HG02588 (cell line): ENCODE data around the gene LDLRAP1.
"Not testable (repeated sequence)": the region's sequence is repeated elsewhere in the genome, so short reads cannot be mapped to it uniquely, and the experiment has no call there.

Experiments
- ATAC-seq: cut with Tn5 transposase; IDR thresholded peaks from one replicate; pipeline ENCODE4 v1.9.1; 2021; ENCODE audit warnings: mild to moderate bottlenecking, moderate library complexity; ENCODE audit not compliant: unreplicated experiment

Gene LDLRAP1

GRCh38 chr1:25572708-25573590 is 29.5 kb downstream of the LDLRAP1 start:
- no peak for ATAC-seq

GRCh38 chr1:25573591-25573930 is 30.2 kb downstream of the LDLRAP1 start:
- ATAC-seq, result no peak

GRCh38 chr1:25573961-25574360 is 30.6 kb downstream of the LDLRAP1 start:
- ATAC-seq, result no peak

- no peak for ATAC-seq
These were observed 31.8 kb downstream of the LDLRAP1 start for GRCh38 chr1:25575191-25575590.

GRCh38 chr1:25576459-25577133 is 33.2 kb downstream of the LDLRAP1 start:
- no peak for ATAC-seq

GRCh38 chr1:25577134-25577920 is 33.9 kb downstream of the LDLRAP1 start:
- no peak for ATAC-seq

- ATAC-seq, result no peak
These were observed 36.2 kb downstream of the LDLRAP1 start for GRCh38 chr1:25579292-25580252.

GRCh38 chr1:25580927-25581326 is 37.5 kb downstream of the LDLRAP1 start:
- no peak for ATAC-seq

- no peak for ATAC-seq
These were observed 38.4 kb downstream of the LDLRAP1 start for GRCh38 chr1:25581764-25582163.

GRCh38 chr1:25583519-25584370 is 40.3 kb downstream of the LDLRAP1 start:
- no peak for ATAC-seq

- no peak for ATAC-seq
These were observed 42.8 kb downstream of the LDLRAP1 start for GRCh38 chr1:25586181-25586588.

GRCh38 chr1:25587290-25587689 is 43.9 kb downstream of the LDLRAP1 start:
- no peak for ATAC-seq

- not testable (repeated sequence) for ATAC-seq
These were observed 44.8 kb downstream of the LDLRAP1 start for GRCh38 chr1:25588224-25588623.

GRCh38 chr1:25588786-25589185 is 45.4 kb downstream of the LDLRAP1 start:
- ATAC-seq, result not testable (repeated sequence)

GRCh38 chr1:25590096-25590824 is 46.9 kb downstream of the LDLRAP1 start:
- ATAC-seq, result no peak

- ATAC-seq, result no peak
These were observed 50.5 kb downstream of the LDLRAP1 start for GRCh38 chr1:25593861-25594260.

GRCh38 chr1:25594971-25595370 is 51.6 kb downstream of the LDLRAP1 start:
- ATAC-seq, result no peak

GRCh38 chr1:25596641-25597040 is 53.2 kb downstream of the LDLRAP1 start:
- ATAC-seq, result not testable (repeated sequence)

GRCh38 chr1:25598879-25599278 is 55.5 kb downstream of the LDLRAP1 start:
- ATAC-seq, result no peak
